Measurements from ENCODE around the gene SMIM45.

SMIM45 gene

GRCh38 chr22:42001706-42002105 is 49.8 kb downstream of the SMIM45 start:
- peaks cover 13% of the 10 kb centered on the region for H3K27me3 ChIP-seq (ENCODE audit: insufficient read depth, low read length, poor library complexity)
- no peak overlapping the region for H2AFZ ChIP-seq (ENCODE audit: low read depth, low read length)
- no peaks in the 10 kb centered on the region for H3K4me1 ChIP-seq (ENCODE audit: insufficient read depth, low read length)
- no peak overlapping the region for H3K4me2 ChIP-seq (ENCODE audit: insufficient read depth, low read length)
- no peak for TF ChIP-seq EZH2 (IDR thresholded peaks at IDR 0.05; ENCODE audit: borderline replicate concordance, low read depth, low read length, severe bottlenecking)
- TF ChIP-seq CTCF (IDR thresholded peaks at IDR 0.05; ENCODE audit: borderline replicate concordance, extremely low read depth, low read length, poor library complexity, severe bottlenecking), result no peak
- no peak overlapping the region for H3K4me3 ChIP-seq (ENCODE audit: low read depth in 1 of 2, low read length in 2 of 2)
- no peak overlapping the region for H3K27ac ChIP-seq (ENCODE audit: low read length)
- no peak overlapping the region for H3K9ac ChIP-seq (ENCODE audit: low read depth, low read length)
- H3K9me3 ChIP-seq (ENCODE audit: insufficient read depth, low read length, severe bottlenecking), result no peaks in the 10 kb centered on the region
- no peaks in the 10 kb centered on the region for H3K79me2 ChIP-seq (ENCODE audit: insufficient read depth, low read length)
- ATAC-seq (ENCODE audit: insufficient read depth, low read depth) (no peak), DNase-seq (no peak)
- H3K36me3 ChIP-seq (ENCODE audit: insufficient read depth, low read length), result no peaks in the 10 kb centered on the region
- H4K20me1 ChIP-seq (ENCODE audit: insufficient read depth, low read length), result no peaks in the 10 kb centered on the region

GRCh38 chr22:42007922-42008321 is 56.0 kb downstream of the SMIM45 start:
- Histone ChIP-seq H3K36me3 (ENCODE audit: insufficient read depth, low read length) (no peaks in the 10 kb centered on the region), H4K20me1 (ENCODE audit: insufficient read depth, low read length) (no peaks in the 10 kb centered on the region), H3K9me3 (ENCODE audit: insufficient read depth, low read length, severe bottlenecking) (peaks cover 4% of the 10 kb centered on the region), H3K79me2 (ENCODE audit: insufficient read depth, low read length) (no peaks in the 10 kb centered on the region), H3K4me1 (ENCODE audit: insufficient read depth, low read length) (no peaks in the 10 kb centered on the region), H3K9ac (ENCODE audit: low read depth, low read length) (no peak overlapping the region), H3K4me2 (ENCODE audit: insufficient read depth, low read length) (no peak overlapping the region), H2AFZ (ENCODE audit: low read depth, low read length) (no peak overlapping the region), H3K27me3 (ENCODE audit: insufficient read depth, low read length, poor library complexity) (no peaks in the 10 kb centered on the region), H3K4me3 (ENCODE audit: low read depth in 1 of 2, low read length in 2 of 2) (no peak overlapping the region), H3K27ac (ENCODE audit: low read length) (no peak overlapping the region)
- TF ChIP-seq CTCF (IDR thresholded peaks at IDR 0.05; ENCODE audit: borderline replicate concordance, extremely low read depth, low read length, poor library complexity, severe bottlenecking) (no peak), EZH2 (IDR thresholded peaks at IDR 0.05; ENCODE audit: borderline replicate concordance, low read depth, low read length, severe bottlenecking) (no peak)
- DNase-seq (no peak), ATAC-seq (ENCODE audit: insufficient read depth, low read depth) (no peak)

Data from DND-41 (cell line).